Measurements from ENCODE around the gene EFCAB6. TPM values are rescaled to one million over a fixed set of nuclear protein-coding genes. Genes with fewer than 3 reads are reported as not detected.

Gene EFCAB6
- total RNA-seq, 2 donors from 2014 or later = 2.2 to 2.5 TPM

DNA sequence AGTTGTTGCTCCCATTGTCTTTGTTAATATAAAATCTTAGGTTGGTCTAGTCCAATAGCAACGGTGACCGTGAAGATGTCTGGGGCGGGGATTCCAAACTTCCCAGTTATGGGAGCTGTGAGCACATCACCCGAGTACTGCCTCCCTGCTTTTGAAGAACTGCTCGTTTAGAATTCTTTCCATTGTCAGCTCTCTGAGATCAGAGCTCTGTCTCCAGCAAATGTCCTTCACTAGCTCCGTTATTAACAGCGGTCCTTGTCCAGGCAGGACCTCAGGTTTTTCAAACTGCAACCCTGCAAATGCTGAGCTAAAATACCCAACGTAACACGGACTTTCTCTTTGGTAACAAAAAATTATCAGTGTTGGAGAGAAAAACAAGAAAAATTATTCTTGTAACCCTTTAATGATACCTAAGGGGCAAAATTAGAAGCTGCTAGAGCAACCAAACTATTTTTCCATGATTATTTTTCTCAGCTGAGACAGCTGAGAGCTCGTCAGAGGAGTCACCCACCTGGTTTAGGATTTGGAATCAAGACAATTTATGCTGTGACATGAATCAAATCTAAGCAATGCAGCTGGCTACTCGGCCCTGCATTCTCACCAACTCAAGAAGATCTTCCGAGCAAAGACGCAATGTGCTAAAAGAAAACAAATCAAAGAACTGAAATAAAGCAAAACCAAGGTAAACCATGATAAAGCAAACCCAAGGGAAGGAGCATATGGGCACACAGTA, 15.1 kb upstream of the EFCAB6 start:
- H3K4me1 ChIP-seq (ENCODE audit: control insufficient read depth in 1 of 2, low read depth in 2 of 2) = peaks cover 0 to 12% of the 10 kb centered on the region in 2 donors
- no peak overlapping the region for H3K4me3 ChIP-seq
- DNase-seq (ENCODE audit: low spot score) = no peak
- no peaks in the 10 kb centered on the region for H3K36me3 ChIP-seq
- H3K27ac ChIP-seq = no peak overlapping the region
- no peaks in the 10 kb centered on the region for H3K27me3 ChIP-seq (replicated peaks; ENCODE audit: insufficient read depth)
- no peaks in the 10 kb centered on the region for H3K9me3 ChIP-seq
- TF ChIP-seq, protein P1, sequence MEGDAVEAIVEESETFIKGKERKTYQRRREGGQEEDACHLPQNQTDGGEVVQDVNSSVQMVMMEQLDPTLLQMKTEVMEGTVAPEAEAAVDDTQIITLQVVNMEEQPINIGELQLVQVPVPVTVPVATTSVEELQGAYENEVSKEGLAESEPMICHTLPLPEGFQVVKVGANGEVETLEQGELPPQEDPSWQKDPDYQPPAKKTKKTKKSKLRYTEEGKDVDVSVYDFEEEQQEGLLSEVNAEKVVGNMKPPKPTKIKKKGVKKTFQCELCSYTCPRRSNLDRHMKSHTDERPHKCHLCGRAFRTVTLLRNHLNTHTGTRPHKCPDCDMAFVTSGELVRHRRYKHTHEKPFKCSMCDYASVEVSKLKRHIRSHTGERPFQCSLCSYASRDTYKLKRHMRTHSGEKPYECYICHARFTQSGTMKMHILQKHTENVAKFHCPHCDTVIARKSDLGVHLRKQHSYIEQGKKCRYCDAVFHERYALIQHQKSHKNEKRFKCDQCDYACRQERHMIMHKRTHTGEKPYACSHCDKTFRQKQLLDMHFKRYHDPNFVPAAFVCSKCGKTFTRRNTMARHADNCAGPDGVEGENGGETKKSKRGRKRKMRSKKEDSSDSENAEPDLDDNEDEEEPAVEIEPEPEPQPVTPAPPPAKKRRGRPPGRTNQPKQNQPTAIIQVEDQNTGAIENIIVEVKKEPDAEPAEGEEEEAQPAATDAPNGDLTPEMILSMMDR (IDR thresholded peaks at IDR 0.05) = no peak
- ATAC-seq (ENCODE audit: insufficient number of reproducible peaks, low FRiP score, low read depth) = no peak

DNA sequence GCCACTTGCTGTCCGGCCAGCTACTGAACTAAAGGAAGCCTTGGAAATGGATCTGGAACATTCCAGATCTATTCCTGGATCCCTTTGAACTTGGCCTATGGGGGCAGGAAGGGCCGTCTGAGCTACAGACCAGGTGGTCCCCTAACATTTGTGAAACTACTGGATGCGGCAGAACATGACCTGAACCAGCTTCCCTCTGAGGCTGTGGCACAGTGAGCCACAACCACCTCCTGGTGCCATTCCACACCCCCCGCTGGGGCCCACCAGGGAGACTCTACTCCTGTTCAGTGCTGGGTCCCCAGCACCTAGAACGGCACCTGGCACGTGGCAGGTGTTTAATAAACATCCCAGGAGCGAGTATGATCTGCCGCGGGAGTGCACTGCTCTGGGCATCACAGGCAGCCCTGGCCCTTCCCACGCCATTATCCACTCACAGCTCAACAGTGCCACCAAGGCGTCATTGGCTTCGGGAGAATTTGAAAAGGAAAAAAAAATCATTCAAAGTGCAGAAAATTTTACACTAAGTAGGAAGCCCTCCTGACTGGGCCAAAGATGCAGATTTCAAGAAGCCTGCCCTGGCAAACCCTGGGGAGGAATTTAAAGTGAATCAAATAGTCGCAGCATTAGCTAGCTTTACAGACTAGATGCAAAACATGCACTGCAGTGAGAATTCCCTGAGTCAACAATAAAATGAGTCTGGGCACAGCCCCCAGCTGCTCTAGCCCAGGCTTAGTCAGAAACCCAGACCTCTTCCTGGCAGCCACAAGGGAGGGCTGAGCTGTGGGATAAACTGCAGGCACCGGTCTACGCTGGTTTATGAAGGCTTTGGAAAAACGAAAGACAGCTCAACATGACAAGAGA, 14.3 kb upstream of the EFCAB6 start:
- TF ChIP-seq, protein P1 (IDR thresholded peaks at IDR 0.05) = no peak
- ATAC-seq (ENCODE audit: insufficient number of reproducible peaks, low FRiP score, low read depth) (no peak), DNase-seq (ENCODE audit: low spot score) (no peak)
- no peaks in the 10 kb centered on the region for H3K27me3 ChIP-seq (replicated peaks; ENCODE audit: insufficient read depth)
- no peaks in the 10 kb centered on the region for H3K9me3 ChIP-seq
- no peak overlapping the region for H3K4me3 ChIP-seq
- no peak overlapping the region for H3K27ac ChIP-seq
- H3K36me3 ChIP-seq = no peaks in the 10 kb centered on the region
- peaks cover 0 to 12% of the 10 kb centered on the region in 2 donors for H3K4me1 ChIP-seq (ENCODE audit: control insufficient read depth in 1 of 2, low read depth in 2 of 2)

GRCh38 chr22:43825651-43826050, 13.5 kb upstream of the EFCAB6 start:
- DNase-seq (ENCODE audit: low spot score) = no peak
- Histone ChIP-seq H3K36me3 (no peaks in the 10 kb centered on the region), H3K4me3 (no peak overlapping the region), H3K27ac (no peak overlapping the region), H3K4me1 (ENCODE audit: control insufficient read depth in 1 of 2, low read depth in 2 of 2) (peaks cover 0 to 12% of the 10 kb centered on the region in 2 donors), H3K9me3 (no peaks in the 10 kb centered on the region), H3K27me3 (replicated peaks; ENCODE audit: insufficient read depth) (no peaks in the 10 kb centered on the region)
- TF ChIP-seq, protein P1 (IDR thresholded peaks at IDR 0.05) = no peak
- no peak for ATAC-seq (ENCODE audit: insufficient number of reproducible peaks, low FRiP score, low read depth)

DNA sequence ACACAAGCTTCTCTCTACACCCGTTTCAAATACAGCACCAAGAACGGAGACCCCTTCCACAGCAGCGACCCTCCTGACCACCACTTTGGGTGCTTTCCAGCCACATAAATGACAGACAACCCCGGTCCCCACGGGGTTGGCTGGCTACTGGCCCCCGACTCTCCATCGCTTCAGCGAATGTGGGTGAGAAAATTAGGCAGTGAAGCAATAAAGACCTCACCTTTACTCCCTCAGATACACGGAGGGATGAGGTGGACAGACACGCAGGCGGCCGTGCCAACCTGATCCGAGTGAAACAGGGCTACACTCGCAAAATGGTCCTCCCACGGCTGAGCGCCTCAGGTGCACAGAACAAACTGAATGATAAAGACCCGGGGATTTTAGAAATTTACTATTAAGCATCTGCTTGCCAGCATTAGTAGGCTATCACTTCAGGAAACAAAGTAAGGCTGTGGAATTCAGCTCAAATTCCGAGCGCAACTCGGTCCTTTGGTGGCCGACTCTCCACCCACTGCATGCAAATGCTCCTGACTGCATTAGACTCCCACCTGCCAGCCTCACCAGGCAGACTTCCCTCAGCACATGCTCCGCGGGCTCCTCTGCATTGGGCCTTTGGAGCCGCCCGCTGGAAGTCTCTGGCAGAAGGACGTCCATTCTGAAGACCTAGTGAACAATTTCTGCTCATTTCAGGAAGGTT, 12.8 kb upstream of the EFCAB6 start:
- H3K9me3 ChIP-seq = no peaks in the 10 kb centered on the region
- TF ChIP-seq, protein P1 (IDR thresholded peaks at IDR 0.05) = no peak
- H3K36me3 ChIP-seq = no peaks in the 10 kb centered on the region
- DNase-seq (ENCODE audit: low spot score) (no peak), ATAC-seq (ENCODE audit: insufficient number of reproducible peaks, low FRiP score, low read depth) (no peak)
- H3K4me3 ChIP-seq = no peak overlapping the region
- no peak overlapping the region for H3K27ac ChIP-seq
- H3K4me1 ChIP-seq (ENCODE audit: control insufficient read depth in 1 of 2, low read depth in 2 of 2) = peaks cover 0 to 12% of the 10 kb centered on the region in 2 donors
- no peaks in the 10 kb centered on the region for H3K27me3 ChIP-seq (replicated peaks; ENCODE audit: insufficient read depth)
